NT2/D1 (cell line): ENCODE measurements around the gene CEP152.

Experiments
- SUZ12 ChIP-seq: IDR thresholded peaks from 2 replicates; pipeline ENCODE4 v1.6.1; 2011; ENCODE audit not compliant: insufficient read length, insufficient read depth; ENCODE audit errors: extremely low read depth
- YY1 ChIP-seq: IDR thresholded peaks from 2 replicates; pipeline ENCODE4 v1.6.1; 2011; ENCODE audit not compliant: insufficient read length, insufficient read depth

GRCh38 chr15:48794697-48795134 lies 16.2 kb downstream of the CEP152 start:
- TF ChIP-seq SUZ12: no peak
- TF ChIP-seq YY1: no peak
